Activated CD8-positive, alpha-beta memory T cell treated with anti-CD3 and anti-CD28 coated beads, Interleukin-2, amount 50 U/mL, for 4 hours (primary cell): ENCODE data around the gene SNAP29.
"Not testable (repeated sequence)": the region's sequence is repeated elsewhere in the genome, so short reads cannot be mapped to it uniquely, and the experiment has no call there.

Experiments
- DNase-seq: peaks from one replicate; pipeline ENCODE4 v3.0.0-alpha.2; 2020

The SNAP29 gene

DNA sequence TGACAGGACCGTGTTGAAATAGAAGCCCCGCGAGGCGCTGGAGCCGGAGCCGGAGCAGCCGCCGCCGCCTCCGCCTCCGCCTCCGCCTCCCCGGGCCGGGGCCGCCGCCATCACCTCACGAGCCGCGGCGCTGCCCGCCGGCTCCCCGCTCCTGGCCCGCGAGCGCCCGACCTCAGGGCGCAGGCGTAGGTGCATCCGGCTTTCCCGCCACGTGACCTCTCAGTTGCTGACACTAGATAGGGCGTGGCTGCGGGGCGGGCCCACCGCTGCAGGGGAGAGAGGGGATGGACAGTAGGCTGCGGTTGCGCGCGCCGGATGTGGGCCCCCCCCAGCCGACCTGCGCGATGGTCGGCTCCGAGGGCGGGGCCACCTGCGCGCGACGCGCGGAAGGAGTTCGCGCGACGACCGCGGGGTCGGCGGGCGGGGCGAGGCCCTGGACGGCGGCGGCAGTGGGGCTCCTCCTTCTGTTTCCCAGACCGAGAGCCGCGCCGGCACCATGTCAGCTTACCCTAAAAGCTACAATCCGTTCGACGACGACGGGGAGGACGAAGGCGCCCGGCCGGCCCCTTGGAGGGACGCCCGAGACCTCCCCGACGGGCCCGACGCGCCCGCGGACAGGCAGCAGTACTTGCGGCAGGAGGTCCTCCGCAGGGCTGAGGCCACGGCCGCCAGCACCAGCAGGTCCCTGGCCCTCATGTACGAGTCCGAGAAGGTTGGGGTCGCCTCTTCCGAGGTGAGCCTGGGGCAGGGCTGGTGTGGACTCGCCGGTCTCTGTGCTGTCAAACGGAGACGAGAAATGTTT is at the start of gene SNAP29, which contains the start of gene PI4KA:
Gene SNAP29, plus strand, starts transcription at position 393 of the 802 bp plus-strand sequence. Its CDS starts 104 bp downstream, at position 497.
Gene PI4KA, minus strand, starts transcription at position 197 of the 802 bp plus-strand sequence. Its CDS starts 86 bp downstream, at position 111.
- DNase-seq = peak; percentile 97

DNA sequence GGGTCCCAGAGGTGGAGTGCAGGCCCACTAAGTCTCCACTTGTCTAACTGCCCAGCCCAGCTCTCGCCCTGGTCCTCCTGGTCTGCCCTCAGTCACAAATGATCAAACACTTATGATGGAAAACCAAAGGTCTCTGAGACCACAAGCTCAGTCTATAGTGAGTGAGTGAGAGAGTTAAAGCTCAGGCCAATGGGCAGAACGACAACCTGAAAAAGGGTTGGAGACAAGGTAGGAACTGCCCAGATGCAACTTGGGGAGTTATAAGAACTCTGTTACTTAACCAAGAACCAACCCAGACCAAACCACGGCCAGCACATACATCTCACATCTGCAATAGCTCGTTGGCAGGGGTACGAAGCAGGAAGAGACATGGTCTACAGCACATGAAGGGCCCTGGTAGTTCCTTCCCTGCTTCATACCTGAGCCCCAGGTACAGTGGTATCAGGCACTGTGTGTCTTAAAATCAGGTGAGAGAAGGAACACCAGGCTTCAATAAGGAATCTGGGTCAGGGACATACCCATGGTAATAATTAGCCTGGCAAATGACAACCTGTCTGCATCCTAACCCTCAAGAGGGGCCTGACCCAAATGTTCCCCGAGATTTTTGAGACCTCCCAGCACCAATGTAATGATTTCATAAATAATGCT is 49.1 kb upstream of the SNAP29 start:
- DNase-seq = no peak

DNA sequence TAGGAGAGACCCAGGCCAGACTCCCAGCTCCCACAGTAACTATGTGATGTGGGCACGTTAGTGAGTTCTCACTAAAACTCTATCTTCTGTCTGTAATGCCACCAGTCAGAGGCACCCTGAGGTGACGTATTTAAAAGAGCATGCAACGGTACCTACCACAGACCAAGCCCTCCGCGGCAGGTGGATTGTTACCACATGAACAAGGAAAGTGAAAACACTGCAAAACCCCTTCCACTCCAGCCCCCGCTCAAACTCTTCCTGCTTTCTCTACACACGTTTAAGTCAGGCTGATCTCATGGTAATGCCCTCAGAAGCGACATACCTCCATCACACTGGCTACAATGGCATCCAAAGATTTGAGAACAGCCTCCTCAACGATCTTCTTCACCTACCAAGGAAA is 48.2 kb upstream of the SNAP29 start:
- peak; percentile 44 for DNase-seq

DNA sequence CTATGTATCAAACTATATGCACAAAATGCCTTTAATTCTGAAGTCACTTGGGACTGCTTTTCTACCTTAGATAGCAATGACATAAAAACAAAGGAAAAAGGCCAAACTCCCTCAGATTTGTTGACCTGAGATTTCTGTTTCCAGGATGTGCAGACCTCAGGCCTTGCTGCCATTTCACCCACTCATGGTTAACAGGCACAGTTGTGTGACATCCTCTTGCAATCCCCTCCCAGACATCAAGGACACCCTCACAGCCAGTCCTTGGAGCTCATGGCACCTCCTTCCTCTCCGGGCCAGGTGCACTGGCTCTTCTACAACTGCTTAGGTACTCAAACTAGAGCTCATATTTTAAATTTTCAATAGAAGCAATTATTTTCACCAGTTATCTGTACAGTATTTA is 47.6 kb upstream of the SNAP29 start:
- DNase-seq = no peak

DNA sequence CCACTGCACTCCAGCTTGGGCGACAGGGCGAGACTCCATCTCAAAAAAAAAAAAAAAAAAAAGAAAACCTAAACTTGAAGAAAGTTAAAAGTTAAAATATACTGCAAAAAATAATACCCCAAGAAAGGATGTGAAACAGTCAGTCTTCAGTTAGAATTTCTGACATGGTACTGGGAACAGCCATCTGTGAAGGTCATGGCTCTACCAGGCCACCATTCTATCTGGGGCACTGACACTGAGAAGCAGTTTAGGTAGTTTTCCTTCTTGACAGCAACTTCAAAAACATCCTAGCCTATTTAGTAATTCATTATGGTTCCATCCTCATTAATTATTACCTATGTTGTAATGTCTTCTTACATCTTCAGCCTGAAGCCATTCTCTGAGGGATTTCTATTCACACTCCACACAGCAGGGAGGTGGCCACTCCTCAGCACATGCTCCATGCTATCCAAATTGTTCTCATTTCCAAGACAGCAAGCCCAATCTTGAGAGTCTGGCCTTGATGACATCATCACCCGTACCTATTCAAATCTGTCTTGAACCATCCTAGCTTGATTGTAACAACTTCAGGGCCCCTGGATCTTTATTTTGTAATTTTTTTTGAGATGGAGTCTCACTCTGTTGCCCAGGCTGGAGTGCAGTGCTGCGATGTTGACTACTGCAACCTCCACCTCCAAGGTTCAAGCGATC is 46.7 kb upstream of the SNAP29 start:
- DNase-seq = no peak

DNA sequence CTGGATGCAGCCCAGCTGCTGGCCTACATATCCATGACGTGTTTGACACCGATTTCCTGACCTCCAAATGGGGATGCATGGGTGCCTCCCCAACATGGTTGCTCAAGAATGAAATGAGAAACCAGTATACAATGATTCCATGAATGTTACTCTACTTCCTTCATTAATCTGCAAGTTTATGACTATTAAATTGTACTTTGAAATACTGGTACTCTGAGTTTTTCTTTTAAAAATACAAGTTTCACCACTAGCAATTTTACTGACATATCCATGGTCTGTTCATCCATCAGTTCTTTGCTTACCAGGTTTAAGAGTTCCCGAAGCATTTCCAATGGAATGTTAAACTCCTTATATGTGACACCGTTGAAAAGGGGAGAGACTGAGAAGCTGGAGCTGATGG is 45.8 kb upstream of the SNAP29 start:
- DNase-seq = no peak

DNA sequence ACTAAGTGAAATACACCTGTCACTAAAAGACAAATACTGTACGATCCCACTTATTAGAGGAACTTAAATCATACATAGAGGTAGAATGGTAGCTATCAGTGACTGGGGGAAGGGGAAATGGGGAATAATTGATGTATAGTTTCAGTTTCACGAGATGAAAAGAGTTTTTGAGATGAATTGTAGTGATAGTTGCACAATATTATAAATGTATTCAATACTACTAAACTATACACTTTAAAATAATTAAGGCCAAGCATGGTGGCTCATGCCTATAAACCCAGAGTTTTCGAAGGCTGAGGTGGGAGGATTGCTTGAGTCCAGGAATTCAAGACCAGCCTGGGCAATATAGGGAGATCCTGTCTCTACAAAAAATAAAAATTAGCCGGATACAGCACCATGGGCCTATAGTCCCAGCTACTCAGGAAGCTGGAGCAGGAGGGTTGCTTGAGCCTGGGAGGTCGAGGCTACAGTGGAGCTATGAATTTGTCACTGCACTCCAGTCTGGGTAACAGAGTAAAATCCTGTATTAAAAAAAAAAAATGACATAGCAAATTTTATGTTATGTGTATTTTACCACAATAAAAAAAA is 44.5 kb upstream of the SNAP29 start:
- no peak for DNase-seq

DNA sequence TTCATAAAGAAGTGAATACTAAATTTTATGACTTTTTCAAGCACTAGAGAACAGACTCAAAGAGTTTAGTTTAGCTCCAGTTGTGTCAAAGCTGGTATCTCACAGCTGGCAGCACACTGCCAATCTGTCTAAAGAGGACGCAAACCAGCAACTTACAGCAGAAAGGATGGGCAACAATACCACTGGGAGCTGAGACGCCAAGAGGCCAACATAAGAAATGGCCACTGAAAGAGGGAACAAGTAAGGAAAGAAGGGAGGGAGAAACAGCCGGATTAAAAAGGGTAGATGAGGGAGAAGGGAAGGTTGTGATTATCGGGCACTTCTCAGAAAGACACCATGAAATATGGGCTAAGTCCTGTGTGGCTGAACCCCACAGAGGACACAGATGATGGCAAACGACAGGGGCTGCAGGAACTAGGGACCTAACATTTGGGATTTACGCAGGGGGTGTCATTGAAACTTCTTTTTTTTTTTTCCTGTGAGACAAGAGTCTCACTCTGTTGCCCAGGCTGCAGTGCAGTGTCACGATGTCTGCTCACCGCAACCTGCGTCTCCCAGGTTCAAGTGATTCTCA is 43.2 kb upstream of the SNAP29 start:
- DNase-seq = no peak

DNA sequence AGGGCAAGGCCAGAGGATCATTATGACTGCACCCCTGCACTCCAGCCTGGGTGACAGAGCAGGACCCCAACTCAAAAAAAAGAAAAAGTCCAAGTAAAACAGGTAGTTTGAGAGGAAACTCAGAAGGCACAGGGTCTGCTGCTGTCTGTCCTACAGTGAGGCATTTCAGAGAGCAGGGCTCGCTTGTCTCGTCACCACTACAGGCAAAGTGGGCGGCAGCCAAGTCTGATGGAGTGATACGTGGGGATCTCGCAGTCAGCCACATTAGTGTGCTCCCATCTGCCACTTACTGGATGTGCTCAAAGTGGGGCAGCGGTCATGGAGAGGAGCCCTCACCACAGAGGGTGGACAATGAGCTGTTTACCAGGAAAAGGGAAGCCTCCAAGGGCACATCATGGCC is 42.2 kb upstream of the SNAP29 start:
- no peak for DNase-seq

DNA sequence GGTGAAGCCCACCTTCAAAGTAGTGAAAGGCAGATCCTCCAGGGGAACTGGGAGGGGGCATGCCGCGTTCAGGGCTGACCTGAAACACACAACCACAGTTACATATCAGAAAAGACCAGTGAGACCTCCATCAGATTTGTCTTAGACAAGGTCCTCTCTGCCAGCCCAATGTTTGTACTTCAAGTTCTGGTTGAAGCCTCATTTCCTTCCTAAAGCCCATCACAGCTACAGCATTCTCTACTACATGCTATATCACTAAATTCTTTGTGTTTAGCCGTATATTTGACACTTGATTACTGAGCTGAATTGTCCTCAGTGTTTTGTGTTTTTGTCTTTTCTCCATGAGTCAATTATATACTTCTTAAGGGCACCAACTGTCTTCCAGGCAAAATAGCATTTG is 40.3 kb upstream of the SNAP29 start:
- no peak for DNase-seq

DNA sequence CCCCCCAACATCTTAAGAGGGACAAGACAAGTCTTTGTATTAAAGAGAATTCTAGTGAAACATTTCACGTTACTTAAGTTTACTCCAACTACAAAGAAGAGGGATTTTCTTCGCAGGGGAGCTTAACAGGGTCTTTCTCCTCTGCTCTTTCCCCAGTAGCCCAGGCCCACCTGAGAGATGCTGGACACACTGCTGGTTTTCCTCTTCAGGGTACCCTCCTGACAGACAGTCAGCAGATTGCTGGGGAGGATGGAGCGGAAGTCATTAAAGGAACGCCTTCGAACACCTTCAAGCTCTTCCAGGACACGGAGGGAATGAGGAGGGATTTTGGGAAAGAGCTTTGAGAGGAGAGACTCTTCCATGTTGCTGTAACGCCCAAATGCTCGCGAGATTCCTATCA is 39.3 kb upstream of the SNAP29 start:
- DNase-seq = no peak

DNA sequence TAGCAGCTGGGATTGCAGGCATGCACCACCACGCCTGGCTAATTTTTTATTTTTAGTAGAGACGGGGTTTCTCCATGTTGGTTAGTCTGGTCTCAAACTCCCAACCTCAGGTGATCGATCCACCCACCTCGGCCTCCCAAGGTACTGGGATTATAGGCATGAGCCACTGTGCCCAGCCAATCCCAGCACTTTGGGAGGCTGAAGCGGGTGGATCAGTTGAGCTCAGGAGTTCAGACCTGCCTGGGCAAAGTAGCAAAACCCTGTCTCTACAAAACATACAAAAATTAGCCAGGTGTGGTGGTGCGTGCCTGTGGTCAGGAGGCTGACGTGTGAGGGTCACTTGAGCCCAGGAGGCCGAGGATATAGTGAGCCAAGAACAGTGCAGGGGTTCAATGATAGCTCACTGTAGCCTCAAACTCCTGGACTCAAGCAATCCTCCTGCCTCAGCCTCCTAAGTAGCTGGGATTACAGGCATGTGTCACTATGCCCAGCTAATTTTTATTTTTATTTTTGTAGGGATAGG is 37.0 kb upstream of the SNAP29 start:
- not testable (repeated sequence) for DNase-seq

DNA sequence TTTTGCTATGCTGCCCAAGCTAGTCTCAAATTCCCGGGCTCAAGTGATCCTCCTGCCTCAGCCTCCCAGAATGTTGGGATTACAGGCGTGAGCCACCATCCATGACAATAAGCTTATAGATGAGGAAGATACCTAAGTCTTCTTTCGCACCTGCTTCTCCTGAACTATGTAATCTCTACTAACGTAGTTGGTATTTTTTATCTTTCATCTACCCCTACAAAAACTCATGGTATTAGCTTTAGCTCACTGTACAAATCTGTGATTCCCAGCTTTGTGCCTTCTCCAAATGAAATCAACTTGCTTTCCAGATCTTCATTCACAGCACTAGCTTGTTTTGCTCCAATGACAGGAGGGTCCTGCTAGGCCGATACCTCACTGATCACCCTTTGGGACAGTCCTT is 36.6 kb upstream of the SNAP29 start:
- no peak for DNase-seq

DNA sequence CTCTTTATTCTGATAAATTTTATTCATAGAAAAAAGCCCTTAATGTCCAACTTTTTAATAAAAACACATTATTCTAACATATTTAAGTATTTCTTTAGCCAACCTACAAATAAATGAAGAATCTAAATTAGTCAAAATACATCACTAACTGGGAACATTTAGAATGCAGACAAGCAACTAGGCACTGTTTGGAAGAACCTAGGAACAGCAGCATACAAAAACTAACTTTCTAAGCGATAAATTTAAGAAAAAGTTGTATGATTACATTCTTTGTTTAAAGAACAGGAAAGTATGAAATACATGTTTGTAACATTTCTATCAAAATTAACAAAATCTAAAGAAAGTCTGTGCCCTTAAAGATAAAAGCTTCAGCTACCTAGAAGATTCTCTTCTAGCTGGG is 35.5 kb upstream of the SNAP29 start:
- no peak for DNase-seq

DNA sequence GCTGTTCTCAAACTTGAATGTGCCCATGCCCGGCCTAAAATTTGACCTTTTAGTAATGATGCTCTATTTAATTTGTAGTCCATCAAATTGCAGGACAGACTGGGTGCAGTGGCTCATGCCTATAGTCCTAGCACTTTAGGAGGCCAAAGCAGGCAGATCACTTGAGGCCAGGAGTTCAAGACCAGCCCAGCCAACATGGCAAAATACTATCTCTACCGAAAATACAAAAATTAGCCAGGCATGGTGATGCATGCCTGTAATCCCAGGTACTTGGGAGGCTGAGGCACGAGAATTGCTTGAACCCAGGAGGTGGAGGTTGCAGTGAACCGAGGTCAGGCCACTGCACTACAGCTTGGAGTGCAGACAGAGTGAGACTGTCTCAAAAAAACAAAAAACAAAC is 33.6 kb upstream of the SNAP29 start:
- DNase-seq = not testable (repeated sequence)

DNA sequence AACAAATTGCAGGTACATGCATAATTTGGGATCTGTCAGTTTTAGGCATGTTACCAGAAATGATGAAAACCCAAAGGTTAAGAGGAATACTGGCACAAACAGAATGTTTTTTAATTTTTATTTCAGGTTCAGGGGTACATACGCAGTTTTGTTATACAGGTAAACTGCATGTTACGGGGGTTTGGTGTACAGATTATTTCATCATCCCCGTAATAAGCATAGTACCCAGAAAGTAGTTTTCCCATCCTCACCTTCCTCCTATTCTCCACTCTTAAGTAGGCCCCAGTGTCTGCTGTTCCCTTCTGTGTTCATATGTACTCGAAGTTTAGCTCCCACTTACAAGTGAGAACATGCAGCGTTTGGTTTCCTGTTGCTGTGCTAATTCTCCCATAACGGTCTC is 33.2 kb upstream of the SNAP29 start:
- no peak for DNase-seq

DNA sequence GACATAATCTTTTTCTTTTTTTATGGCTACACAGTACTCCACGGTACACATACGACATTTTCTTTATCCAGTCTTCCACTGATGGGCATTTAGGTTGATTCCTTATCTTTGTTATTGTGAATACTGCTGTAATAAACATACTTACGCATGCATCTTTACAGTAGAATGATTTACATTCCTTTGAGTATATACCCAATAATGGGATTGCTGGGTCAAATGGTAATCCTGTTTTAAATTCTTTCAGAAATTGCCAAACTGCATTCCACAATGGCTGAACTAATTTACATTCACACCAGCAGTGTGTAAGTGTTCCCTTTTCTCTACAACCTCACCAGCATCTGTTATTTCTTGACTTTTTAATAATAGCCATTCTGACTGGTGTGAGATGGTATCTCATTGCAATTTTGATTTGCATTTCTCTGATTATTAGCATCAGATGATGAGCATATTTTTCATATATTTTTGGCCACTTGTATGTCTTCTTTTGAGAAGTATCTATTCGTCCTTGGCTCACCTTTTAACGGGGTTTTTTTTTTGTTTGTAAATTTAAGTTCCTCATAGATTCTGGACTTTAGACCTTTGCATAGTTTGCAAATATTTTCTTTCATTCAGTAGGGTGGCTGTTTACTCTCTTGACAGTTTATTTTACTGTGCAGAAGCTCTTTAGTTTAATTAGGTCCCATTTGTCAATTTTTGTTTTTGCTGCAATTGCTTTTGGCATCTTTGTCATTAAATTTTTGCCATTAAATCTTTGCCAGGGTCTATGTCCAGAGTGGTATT is 32.2 kb upstream of the SNAP29 start:
- DNase-seq = not testable (repeated sequence)

DNA sequence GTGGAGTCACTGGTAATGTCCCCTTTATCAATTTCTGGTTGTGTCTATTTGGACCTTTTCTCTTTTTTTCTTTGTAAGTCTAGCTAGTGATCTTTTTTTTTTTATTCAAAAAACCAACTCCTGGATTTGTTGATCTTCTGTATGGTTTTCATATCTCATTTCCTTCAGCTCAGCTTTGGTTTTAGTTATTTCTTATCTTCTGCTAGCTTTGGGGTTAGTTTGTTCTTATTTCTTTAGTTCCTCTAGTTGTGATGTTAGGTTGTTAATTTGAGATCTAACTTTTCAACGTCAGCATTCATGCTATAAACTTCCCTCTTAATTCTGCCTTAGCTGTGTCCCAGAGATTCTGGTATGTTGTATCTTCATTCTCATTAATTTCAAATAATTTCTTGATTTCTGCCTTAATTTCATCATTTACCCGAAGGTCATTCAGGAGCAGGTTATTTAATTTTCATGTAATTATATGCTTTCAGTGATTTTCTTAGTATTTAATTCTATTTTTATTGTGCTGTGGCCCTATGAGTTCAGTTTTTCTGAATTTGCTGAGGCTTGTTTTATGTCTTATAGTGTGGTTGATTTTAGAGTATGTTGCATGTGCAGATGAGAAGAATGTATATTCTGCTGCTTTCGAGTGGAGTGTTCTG is 29.2 kb upstream of the SNAP29 start:
- no peak for DNase-seq

DNA sequence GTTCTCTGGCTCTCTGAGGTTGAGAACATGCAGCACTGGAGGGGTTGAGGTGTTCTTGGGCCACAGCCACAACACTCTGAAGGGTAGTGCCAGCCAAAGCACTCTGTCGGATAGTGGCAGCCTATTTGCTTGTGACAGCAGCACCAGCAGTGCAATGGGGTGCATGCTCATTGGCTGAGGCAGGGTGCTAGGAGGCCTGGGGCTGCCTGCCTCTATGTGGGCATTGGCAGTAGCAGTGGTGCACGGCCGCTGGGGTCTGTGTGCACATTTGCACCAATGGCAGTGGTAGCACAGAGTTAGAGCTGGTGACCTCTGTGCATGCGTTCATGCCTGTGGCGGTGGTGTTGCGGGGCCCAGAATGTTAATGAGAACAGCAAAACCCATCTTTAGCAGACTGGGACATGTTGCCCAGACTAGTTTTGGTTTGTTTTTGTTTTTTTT is 25.6 kb upstream of the SNAP29 start:
- DNase-seq = no peak

DNA sequence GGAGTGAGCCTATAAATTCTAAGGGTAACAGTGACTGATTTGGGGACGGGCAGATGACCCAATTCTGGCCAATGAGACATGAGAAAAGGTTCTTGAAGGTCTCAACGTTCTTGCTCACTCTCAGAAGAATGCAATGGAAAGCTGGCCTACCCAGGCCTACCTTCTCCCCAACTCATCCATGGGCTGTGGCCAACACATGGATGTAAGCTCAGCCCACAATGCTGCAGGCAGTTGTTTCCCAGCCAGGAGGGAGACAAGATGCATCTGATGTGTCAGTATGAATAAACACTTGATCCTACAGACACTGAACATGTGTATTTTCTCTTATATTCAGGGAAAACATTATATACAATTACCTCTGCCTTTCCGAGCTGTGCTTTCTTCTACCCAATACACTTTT is 24.6 kb upstream of the SNAP29 start:
- DNase-seq = no peak

DNA sequence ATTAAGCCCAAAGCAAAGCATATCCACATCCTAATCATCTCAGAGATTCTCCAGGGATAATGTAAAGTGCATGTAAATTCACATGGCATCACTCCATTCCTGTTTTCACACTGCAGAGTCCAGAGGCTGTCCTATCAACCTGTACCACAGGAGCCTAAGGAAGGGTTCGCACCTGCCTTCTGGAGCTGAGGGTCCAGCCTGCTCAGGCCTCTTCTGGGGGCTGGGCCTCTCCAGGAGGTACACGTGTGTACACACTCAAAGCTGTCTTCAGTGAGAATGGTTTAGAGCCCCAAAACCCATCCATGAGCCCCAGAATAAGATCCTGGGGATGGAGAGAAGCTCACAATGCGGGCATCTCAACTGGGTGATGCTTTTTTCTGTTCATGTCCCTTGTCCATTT is 24.1 kb upstream of the SNAP29 start:
- DNase-seq = no peak
